Sciatic nerve (tissue), 2 donors: ENCODE results near the gene NEGR1. TPM values are rescaled to one million over a fixed set of nuclear protein-coding genes. Genes with fewer than 3 reads are reported as not detected.

Source experiments
- ATAC-seq: fragments of 200-7000 bp; cut with Tn5 transposase; one replicate; pipeline ENCODE4 v1.9.1; 2020; ENCODE audit warnings: mild to moderate bottlenecking, moderate library complexity
- DNase-seq: peaks from one replicate; pipeline ENCODE4 v3.0.0-alpha.2; 2020; ENCODE audit warnings: low spot score
- intact Hi-C: fragments of 100-400 bp; cut with DNase I; formaldehyde crosslinking; loops from one replicate; pipeline ENCODE4 v1.14.2; 2022
- total RNA-seq: library from RNA; stranded (reverse); fragmentation: NEBNext Ultra II Directional; extraction: Animal tissue kit (Norgen Biotek cat#: 25700); gene quantifications from one replicate; pipeline ENCODE4 v1.2.1, GENCODE V29; 2021
- donor health status: DM: no; HTN: no; CAD: no.
- donor health status: DM: no; HTN: no; CAD: no.

NEGR1 gene
- total RNA-seq, 1 donor from 2014 or later, result 85.5 TPM

DNA sequence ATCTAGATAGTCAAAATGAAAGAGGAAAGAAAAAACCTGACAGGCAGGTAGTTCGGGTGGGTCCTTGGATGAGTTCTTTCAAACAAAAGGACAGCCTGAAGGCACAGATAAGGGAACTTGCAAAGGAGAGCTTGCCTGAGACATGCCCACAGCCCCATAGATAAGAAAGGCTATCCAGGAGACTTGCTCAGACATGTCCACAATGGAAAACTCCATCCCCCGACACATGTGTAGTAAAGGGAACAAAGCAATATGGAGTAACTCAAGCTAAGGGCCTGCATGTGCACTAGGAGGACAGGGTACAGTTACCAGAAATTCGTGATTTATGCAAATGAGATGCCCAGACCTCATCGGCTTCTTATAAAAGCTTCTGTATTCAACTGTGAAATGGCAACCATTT is 281.5 kb downstream of the NEGR1 start:
- intact Hi-C loops, result no loop called here
- no peak for ATAC-seq
- no peak for DNase-seq

DNA sequence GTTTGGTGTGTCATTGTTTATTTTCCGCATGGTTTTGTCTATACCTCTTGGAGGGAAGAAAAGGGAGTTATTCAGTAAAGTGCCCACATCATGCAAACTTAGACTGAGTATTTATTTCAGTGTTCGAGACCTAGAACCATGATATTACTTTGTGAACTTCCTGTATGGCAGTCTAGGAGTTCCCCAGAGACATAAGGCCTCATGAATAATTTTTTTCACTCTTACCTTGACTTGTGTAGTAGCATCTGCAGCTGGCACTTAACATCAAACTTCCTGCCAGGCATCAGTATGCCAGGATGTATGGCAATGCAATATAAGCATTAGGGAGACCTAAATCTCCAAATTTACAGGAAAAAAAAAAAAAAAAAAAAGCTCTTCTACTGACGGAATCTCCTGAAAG is 287.7 kb downstream of the NEGR1 start:
- ATAC-seq (no peak), DNase-seq (no peak)
- intact Hi-C loops, result no loop called here

DNA sequence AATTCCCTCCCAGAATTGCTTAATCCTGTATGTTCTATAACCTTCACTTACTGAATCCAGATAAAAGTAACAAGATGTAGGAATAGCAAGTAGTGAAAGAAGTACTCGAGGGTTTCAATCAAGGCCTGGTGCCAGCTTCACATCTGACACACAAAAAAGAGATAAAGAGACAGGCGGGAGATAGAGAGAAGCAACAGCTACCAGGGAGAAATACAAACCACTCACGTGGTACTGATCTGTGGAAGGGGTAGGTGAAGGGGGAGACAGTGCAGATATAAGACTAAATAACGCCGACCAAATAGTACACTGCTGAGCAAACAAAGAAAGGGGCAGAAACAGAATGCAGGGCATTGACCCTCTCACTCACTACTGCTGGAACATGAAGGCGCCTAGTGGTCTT is 295.2 kb downstream of the NEGR1 start:
- intact Hi-C loops, result no loop called here
- DNase-seq (no peak), ATAC-seq (no peak)

DNA sequence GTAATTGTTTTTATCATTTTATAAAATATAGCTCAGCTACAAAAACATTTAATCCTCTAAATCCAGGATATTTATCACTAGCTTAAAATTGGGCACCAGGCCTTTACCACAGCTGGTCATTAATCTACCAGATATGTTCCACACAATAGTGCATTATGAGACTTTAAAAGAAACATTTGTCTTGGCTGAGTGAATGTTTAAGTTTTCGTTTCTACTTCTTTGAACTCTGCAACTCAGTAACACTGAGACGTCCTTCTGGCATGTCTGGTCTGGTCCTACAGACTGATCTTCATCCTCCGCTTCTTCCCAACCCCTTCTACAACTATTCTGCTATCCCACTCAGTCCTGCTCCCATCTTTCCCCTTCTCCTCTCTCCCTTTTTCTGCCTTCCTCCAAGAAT is 296.2 kb downstream of the NEGR1 start:
- intact Hi-C loops, result no loop called here

DNA sequence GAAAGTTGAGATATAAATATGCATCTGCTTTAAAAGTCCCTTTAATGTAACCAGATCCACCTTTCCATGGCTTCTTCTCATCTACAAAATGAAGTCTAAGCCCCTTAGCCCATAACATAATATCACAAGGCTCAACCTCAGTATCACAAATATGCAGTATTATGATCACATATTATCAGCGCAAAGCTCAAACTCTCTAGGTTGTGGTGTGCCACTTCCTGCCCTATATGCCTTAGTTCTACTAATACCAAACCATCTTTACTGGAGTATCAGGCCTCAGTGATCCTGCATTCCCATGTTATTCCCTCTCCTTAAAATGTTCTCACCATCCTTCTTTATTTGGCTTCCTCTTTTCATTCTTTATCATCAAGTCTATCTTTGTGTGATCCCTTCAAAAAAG is 301.8 kb downstream of the NEGR1 start:
- ATAC-seq (no peak), DNase-seq (no peak)
- intact Hi-C loops, result no loop called here

More for the DNA sequence above, 296.2 kb downstream of the NEGR1 start:
- ATAC-seq, result peak; percentile 45
- no peak for DNase-seq

DNA sequence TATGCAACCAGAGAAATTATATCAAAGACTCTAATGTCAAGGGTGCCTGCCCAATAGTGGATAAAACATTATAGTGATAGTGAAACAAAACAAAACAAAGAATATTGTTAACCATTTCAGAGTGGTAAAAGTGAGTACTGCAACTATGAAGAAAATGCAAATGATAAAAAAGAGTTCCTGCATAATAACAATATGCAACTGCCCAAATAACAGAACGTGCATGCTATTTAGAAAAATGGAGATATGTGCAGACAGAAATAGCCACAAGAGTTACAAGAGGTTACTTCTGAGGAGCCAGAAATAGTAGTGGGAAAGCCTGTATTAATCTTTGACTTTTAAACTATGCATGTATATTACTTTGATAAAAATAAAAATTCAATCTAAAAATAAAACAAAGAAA is 302.5 kb downstream of the NEGR1 start:
- ATAC-seq (no peak), DNase-seq (no peak)
- intact Hi-C loops, result no loop called here

DNA sequence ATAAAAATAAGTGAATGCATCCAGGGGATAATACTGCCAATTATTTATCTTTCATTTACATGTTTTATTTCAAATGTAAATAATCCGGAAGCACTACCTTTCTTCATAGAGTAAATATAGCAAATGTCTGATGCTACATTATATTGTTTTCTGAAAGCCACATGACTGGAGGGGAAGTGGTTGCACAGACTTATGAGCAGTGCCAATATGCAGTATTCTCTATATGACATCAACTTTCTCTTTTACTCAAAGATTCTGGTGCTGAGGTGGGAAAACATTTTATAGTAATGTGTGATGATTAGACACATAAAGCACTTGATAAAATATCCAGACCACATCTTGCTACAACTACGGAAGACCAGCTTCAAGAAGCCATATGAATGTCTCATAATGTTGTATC is 314.7 kb downstream of the NEGR1 start:
- ATAC-seq, result no peak
- intact Hi-C loops, result no loop called here
- DNase-seq, result no peak

DNA sequence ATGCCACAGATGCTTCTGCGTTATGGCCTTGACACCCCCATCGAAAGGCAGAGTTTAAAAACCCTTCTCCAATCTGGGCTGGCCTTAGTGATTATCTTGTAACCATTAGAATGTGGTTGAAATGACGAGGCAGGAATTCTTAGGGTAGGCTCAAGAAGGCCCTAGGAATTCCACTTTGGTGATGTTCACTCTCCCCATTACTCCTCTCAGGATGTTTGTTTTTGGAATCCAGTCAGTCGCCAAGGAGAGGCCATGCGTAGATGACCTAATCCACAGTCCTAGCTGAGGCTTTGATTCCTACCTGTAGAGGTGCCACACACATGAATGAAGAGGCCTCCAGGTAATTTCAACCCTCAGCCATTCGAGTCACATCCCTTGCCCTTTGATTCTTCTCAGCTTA is 318.2 kb downstream of the NEGR1 start:
- intact Hi-C loops, result no loop called here
- no peak for DNase-seq
- no peak for ATAC-seq

DNA sequence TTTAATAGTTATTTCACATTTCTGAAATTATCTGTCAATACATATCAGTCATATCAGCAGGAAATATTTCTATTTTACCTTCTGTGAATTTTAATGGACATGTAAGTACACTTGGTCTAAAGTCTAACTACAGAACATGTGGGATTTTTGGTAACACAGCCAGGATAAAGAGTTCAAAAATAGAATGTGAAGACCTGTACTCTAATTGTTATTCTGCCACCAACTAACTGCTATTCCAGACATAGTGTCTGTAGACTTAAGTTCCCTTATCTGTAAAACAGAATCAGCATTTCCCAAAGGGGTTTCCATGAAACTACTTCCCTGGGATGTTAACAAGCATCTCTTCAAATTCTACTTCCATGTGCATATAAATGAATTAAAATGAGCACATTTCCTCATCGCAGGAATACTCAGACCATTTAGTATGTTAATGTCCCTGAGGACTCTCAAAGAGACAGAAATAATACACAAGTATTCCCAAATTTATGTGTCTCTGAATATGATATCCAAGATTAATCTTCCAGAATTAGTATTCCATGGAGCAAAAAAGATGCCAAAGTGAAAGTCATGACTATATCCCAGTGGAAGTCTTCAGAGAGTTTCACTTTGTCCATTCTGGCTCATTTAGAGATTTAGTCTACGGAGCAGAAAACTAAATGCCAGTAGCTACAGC is 325.6 kb downstream of the NEGR1 start:
- peak; percentile 42 for ATAC-seq
- intact Hi-C loops, result no loop called here
- no peak for DNase-seq

DNA sequence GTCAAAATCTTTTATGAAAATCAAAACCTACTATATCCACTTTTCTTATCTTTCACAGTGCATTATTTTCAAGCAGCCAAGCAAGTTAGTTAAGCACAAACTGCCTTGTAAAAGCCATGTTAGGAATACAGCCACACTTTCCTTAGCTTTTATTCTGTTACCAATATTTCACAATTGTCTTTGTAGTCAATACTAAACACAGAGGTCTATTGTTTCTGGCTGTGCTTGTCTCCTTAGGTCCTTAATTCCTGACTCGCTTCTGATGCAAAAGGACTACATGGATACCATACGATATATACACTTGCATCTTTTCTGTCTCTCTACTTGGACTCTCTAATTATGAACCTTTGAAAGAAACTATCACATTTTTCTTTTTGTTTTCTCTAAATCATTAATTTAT is 331.8 kb downstream of the NEGR1 start:
- DNase-seq (no peak), ATAC-seq (no peak)
- intact Hi-C loops, result no loop called here

DNA sequence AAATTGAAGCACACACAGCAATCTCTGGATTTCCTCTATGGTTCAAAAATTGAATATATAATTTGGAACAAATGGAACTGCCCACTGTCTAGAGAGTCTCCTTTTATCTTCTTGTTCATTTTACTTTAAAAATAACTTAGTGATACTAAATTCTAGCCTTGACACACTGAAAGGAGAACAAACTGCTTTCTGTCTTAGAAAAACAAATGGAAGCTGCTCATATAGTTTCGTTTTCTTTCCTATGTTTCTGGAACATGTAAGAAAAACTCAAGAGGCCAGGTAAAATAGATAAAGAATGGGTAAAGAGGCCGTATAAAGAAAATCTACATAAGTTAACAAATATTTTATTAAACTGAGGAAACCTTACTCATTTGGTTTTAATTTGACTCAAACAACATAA is 332.7 kb downstream of the NEGR1 start:
- DNase-seq (no peak), ATAC-seq (no peak)
- intact Hi-C loops, result no loop called here

DNA sequence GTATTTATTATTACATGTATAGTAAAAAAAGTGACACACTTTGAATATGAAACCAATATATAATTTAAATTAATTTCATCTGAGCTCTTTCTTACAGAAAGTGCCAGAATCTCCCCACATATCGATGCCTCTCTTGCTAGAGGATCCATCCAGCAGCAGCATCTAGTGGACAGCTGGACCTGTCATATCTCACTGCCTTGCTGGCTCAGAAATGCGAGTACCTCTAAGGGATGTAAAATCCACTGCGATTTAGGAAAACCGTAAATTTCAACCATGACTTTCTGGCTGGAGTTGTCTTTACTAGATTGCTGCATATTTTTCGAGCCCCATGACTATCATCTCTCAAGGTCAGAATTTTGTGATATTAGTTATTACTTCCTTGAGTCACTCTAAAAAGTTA is 333.8 kb downstream of the NEGR1 start:
- intact Hi-C loops, result no loop called here

DNA sequence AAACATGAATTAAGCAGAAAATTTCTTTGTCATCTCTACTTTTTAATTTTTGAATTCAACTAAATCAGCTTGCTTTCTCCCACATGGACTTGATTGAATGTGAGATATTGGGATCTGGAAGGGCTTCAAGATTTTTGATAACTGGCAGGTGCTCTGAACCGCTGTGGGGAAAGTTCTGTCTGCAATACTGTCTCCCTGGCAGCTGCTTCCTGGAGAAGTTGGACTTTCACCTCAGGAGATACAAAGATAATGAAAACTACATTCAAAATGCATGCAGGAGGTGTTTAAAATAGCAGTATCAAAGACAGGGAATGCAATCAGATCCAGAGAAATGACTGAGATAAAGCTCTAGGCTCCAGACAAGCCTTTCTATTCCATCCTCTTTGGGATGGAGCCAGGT is 338.3 kb downstream of the NEGR1 start:
- ATAC-seq, result no peak

More for the DNA sequence above, 333.8 kb downstream of the NEGR1 start:
- ATAC-seq (no peak), DNase-seq (no peak)

DNA sequence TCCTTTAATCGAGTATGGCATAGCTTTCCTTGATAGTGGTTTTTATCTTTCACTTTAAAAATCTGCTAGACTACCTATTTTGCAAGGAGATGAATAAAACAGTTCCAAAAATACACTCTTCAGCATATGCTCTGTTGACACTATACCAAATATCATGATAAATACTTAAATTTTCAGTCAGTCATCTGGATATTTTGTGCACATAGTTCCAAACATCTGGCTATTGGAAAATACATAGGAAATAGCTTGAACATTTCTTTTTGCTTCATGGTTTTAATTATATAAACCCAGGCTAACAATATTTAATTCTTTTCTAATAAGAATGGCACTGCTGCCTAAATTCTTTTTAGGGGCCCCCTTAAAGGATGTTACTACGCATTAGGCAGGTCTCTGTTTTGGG is 342.1 kb downstream of the NEGR1 start:
- DNase-seq (no peak), ATAC-seq (no peak)
- intact Hi-C loops, result no loop called here

More for the DNA sequence above, 338.3 kb downstream of the NEGR1 start:
- no peak for DNase-seq
- intact Hi-C loops, result no loop called here

DNA sequence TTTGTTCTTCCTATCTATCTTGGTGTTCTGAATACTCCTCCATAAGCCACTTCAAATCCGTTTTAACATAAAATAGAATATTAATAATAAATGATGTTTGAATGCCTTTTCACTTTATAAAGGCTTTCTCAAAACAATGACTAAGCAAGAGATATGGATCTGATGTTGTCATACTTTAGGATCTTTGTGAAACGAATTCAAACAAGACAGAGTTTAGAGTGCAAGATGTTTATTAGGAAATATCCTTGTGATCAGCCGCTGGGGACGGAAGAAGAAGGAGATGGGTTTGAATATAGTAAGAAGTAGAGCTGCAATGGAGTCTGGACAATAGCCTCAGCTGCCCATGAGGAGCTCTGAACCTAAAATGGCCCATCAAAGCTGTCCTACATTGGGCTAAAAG is 351.8 kb downstream of the NEGR1 start:
- ATAC-seq (no peak), DNase-seq (no peak)
- intact Hi-C loops, result no loop called here

DNA sequence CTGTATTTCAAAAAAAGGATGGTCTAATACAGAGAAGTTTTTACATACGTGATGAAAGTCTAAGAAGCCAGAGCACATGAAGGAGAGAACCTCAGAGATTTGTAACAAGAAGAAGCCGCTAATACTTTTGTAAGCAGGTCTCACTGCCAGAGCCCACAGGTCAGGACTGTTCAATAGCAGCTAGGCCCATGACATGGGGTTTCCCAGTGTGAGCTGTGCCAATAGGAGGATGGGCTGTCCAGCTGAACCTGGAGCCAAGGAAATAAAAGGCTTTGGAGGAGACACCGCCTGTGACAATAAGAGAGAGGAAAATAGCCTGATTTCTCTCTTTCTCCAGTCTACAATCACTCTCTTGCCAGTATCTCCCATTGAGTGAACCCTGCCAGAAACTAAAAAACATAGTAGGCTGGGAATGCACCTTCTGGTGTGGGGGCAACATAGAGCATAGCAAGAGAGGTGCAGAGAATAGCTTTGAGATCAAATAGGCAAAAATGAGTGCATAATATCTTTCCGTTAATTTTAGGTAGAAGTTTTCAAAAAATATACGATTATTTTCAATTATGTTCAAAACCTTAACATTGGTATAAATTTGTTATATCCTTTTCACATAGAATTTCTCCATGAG is 360.3 kb downstream of the NEGR1 start:
- ATAC-seq, result no peak
- intact Hi-C loops, result no loop called here
- DNase-seq, result no peak

DNA sequence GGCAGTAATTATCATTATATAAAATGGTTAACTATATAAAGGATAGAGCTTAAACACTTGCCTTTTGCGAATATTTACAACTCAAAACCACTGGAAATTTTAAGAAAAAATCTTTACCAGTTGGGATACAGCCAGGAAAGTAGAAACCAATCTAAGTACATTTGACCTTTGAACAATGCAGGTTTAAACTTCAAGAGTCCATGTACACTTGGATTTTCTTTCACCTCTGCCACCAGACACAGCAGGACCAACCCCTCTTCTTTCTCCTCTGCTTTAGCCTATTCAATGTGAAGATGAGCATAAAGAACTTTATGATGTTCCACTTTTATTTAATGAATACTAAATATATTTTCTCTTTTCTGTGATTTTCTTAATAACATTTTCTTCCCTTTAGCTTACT is 361.1 kb downstream of the NEGR1 start:
- ATAC-seq (no peak), DNase-seq (no peak)
- intact Hi-C loops, result no loop called here

DNA sequence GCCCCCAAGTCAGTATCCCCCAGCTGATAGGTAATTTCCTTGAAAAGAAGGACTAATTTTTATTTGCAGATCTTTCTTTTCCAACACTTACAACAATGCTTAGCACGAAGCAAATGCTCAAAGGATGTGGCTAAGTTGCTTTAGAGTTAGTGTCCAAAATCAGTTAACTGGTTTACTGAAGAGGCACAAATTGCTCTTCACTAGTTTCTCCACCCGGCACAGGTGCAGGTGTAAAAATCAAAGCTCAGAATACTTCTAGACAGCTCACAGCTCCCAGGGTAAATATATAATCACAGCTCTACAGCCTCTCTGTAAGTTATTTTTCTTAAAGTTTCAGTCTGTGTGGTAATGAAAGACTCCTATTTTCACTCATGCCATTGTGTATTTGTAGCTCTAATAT is 361.8 kb downstream of the NEGR1 start:
- DNase-seq (no peak), ATAC-seq (no peak)
- intact Hi-C loops, result no loop called here

DNA sequence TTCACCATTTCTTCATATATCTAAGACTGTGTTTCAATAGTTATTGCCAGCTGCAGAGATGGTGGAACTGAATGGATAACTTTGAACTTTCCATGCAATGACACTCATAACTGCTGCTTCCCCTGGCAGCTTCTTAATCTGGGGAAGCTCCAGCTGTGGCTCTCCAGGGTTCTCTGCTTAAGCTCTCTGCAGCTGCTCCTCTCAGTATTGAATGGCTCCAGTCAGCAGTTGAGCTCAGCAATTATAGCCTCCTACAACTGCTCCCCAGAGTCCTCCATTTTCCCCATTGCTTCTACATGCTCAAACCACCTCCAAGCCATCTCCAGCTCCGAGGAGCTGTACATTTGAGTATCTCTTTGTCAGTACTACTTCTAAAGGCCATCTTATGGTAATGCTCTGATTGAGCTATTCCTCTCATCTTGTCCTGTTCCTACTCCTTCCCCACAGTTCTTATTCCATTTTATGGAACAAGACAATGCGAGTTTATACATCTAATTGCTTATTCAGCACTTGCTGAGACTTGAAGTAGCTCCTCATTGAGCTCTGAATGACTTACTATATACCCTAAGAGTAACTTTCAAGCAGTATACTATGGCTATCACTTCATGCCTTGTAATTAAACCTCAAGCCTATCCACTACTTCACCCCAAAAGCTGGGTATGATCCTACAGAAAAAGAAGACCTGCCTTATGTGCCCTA is 362.4 kb downstream of the NEGR1 start:
- ATAC-seq, result no peak
- intact Hi-C loops, result no loop called here
- DNase-seq, result no peak

DNA sequence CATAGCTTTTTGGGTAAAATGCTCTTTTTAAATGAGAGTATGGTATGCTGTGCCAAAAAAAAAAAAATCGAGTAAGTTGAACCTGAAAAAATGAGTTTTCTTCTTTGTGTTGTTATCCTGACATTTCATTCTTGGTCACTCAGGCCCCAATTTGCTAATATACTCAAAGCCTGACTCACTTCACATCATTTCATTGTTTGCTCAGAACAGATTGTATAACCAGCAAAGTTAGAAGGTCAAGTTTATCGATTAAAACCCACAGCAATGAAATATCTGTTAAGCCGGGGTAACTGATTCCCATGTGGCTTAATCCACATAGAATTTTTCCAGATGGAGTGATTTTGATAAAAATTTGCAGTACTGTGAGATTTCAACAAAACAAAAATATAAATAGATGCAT is 363.7 kb downstream of the NEGR1 start:
- ATAC-seq, result no peak
- intact Hi-C loops, result no loop called here
- no peak for DNase-seq

DNA sequence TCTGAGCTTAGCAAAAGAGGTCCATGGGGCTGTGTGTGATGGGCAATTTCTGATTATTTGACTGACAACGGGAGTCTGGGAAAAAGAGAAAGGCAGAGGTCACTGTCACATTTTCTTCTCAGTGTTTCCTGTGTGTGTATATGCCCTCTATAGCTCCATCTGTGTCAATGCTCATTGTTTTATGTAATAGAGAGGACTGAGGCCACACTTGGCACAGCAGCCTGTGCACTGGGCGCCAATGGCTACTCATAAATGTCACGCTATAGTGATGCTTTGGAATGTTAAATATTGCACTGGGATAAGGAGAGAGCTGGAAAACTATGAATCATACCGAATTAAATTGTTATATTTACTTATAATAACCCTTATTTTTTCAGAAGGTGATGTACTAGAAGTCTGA is 365.4 kb downstream of the NEGR1 start:
- intact Hi-C loops, result no loop called here
- DNase-seq (no peak), ATAC-seq (no peak)
